LHCN-M2 (cell line): ENCODE results near the gene SLC2A4RG. TPM values are rescaled to one million over a fixed set of nuclear protein-coding genes. Genes with fewer than 3 reads are reported as not detected.

Experiments
- DNase-seq: peaks from one replicate; pipeline ENCODE4 v3.0.0-alpha.2; 2012; ENCODE audit warnings: low read depth
- total RNA-seq: library from RNA; depleted of rRNA; stranded (reverse); fragments of >200 nt; gene quantifications from 2 replicates; pipeline ENCODE4 v1.2.3, GENCODE V29; 2014

Gene SLC2A4RG
- total RNA-seq, 1 experiment from 2014 or later = 150 TPM

DNA sequence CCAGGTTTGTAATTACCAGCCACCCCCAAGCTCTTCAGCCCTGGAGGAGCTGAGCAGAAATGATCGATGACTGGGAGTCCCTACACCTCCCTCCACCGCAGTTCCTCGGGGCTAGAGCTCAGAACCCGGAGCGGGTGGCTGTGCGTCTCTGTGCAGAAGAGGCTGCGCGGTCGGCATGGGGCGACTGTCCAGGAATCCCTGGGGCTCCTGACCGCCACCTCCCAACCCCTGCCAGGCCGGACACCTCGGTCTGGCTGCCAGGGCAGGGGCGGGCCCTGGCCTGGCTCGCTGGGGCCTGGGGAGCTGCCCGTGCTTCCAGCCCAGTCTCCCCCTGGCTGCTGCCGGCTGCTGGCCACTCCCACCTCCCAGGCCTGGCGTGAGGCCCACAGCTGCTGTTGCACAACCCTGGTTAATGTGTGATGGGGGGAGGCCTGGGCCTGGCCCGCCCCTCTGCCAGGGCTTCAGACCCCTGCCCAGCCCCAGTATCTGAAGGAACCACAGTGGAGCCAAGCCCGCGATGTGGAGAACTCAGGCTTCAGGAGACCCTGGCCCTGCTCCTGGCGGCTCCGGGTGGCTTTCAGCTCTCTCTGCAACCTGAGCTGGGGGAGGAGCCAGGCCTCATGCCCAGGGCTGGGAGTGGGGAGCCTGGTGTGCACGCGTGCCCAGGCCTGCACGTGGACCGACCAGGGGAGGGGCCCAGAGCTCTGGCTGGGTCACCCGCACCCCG is 1.2 kb downstream of the SLC2A4RG start:
- peak; percentile 89 for DNase-seq

DNA sequence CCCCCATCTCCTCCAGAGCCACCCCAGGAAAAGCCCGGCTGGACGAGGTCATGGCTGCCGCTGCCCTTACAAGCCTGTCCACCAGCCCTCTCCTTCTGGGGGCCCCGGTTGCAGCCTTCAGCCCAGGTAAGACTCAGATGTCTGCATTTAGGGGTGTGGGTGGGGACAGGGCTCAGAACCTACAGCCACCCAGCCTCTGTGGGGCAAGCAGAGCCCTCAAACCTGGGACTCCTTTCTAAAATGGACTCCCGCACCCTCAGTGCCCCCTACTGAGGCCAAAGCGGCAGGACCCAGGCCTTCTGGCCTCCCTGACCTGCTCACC is 1.7 kb downstream of the SLC2A4RG start:
- DNase-seq = no peak

DNA sequence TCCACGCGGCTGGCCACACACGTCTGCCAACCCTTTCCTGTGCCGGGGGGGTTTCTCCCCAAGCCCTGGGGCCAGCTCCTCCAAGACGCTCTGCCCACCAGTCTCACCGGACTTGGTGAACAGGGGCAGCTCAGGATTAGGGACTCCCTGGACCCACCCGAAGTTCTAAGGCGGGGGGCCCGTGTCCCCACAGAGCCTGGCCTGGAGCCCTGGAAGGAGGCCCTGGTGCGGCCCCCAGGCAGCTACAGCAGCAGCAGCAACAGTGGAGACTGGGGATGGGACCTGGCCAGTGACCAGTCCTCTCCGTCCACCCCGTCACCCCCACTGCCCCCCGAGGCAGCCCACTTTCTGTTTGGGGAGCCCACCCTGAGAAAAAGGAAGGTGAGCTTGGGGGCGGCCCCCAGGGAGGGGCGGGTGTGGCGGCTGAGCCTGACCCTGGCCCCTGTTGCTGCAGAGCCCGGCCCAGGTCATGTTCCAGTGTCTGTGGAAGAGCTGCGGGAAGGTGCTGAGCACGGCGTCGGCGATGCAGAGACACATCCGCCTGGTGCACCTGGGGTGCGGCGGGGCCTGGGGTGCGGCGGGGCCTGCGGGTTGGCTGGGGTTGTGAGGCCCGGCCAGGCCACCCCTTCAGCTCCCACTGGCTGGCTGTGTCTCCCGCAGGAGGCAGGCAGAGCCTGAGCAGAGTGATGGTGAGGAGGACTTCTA is 2.3 kb downstream of the SLC2A4RG start:
- no peak for DNase-seq

DNA sequence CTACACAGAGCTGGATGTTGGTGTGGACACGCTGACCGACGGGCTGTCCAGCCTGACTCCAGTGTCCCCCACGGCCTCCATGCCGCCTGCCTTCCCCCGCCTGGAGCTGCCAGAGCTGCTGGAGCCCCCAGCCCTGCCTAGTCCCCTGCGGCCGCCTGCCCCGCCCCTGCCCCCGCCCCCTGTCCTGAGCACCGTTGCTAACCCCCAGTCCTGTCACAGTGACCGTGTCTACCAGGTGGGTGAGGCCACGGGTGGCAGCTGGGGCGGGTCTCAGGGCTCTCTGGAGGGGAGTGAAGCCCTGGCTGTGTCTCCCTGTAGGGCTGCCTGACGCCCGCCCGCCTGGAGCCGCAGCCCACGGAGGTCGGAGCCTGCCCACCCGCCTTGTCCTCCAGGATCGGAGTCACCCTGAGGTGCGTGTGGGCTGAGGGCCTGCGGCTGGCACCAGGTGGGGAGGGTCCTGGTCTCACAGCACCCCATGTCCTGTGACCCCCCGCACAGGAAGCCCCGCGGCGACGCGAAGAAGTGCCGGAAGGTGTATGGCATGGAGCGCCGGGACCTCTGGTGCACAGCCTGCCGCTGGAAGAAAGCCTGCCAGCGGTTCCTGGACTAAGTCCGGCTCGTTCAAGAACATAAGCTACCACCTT is 2.9 kb downstream of the SLC2A4RG start:
- DNase-seq = no peak

DNA sequence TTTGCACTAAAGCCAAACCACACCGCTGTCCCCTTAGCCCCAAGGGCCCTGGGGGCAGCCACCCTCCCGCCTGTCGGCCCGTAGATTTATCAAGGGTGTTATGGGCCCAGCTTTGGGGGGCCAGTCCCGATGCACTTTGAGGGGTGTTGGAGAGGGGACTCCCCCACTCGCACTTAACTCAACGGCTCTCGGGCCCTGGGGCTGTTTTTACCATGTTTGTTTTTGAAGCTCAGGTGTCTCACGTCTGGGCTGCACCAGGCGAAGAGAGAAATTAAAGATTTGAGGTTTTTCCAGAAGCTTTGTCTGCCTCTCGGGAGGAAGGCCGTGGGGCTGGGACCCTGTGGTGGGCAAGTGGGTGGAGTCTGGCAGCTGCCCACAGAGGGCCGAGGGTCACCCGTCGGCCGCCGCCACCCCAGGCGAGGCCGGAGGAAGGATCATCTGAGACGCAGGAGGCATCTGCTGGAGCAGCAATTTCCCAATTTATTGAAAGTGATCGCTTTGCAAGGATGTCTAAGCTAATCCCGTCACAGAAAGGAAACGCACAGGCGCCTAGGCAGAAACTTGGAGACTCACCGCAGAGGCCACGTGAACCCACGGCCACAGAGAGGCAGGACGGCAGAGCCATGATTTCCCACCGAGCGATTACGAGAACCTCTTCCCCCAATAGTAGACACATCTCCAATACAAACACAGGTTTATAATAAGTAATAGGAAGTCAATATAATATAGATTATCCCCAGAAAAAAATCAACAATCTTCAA is 3.8 kb downstream of the SLC2A4RG start:
- no peak for DNase-seq

DNA sequence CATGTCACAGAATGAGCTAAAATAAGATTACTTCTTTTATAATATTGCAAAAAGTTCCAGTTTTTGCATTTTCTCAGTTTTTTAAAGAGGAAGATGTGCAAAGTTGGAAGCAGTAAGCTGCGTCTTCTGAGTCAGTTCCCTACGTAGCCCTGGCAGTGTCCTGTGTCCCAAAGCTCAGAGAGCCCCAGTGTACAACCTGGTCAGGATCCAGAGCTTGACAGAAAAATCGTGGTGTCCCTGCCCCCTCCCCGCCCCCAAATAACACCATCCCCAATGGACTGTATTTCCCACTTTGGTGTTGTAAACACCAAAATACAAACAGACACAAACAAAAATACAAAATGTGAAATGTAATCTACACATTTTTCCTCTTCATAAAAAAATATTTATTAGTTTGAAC is 4.6 kb downstream of the SLC2A4RG start:
- no peak for DNase-seq

DNA sequence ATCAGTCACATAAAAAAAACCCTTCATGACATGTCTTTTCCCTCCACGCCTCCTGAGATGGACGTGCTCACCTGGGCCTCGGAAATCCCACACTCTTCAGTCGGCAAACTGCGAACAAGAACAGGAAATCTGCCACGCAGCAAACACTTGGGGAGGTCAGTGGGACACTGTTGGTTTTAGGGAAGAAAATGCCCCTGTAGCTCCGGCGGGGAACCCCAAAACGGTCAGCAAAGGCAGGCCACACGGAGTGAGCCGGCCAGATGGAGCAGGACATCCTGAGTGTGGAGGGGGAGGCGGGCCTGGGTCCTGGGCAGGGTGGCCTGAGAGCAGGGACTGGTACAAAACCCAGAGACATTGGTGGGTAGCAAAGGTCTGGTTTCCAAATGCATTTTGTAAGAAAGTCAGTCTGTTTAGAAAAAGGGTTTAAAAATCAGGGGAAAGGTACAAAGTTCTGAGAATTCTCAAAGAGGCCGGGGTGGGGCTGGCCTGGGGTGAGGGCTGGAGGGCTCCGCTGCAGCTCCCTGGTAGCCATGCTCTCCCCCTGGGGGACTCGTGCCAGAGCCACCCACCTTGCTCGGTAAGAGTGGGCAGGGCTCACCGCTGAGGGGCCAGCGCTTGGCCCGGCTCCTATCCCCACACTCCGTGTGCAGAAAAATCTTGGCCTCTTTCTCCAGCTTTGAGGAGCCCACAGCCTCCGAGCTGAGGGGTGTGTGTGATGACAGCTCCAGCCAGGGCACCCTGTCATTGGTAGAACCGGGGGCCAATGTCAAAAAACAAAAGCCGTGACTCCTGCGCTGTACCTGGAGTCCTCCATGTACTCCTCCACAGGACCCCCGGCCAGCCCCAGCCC is 5.2 kb downstream of the SLC2A4RG start:
- DNase-seq = no peak

DNA sequence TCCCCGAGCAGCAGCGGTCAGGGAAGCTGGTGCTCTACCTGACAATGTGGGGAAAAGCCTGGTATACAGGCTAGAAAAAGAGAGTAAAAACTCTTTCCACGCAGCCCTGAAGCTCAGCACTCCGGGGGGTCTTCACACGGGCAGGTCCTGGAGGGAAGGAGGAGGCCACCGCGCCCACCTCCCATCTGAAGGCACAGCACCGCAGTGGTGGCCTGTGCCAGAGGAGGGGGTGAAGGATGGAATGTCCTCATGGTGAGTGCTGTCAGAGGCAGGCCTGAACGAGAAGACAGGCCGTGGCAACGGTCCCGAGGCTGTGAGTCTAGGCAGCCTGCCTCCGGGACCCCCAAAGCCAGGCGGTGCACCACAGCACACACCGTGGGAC is 5.8 kb downstream of the SLC2A4RG start:
- no peak for DNase-seq

DNA sequence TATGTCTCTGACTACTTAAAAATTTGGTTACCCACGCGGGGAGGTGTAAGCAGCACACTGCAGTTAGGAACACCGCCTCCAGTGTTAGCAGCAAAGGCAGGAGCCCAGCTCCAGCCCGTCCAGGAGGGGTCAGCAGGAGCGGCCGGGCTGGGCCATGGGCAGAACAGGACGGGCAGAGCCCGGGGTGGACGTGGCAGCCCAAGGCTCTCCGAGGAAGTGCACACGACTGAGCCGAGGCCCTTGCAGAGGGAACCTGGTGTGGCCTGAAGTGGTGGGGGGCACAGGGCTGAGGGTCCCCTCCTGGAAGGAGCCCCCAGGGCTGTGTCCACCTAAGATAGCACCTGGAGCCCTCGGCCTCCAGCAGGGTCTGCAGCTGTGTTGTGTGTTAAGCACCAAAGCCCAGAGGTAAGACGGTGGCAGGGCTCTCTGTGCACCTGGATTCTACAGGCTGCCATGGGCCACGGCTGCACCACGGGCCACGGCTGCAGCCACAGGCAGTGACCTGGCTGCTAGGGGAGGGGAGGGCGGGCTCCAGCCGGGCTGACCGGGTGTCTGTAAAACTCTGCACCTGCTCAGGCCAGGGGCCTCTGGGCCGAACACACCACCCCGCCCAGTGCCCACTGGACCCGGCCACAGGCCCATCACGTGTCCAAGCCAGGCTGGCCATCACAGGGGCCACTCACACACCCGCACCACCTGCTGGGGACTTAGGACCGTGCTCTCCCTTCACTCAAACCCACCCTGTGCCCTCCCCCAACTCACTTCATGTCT is 6.6 kb downstream of the SLC2A4RG start:
- no peak for DNase-seq

DNA sequence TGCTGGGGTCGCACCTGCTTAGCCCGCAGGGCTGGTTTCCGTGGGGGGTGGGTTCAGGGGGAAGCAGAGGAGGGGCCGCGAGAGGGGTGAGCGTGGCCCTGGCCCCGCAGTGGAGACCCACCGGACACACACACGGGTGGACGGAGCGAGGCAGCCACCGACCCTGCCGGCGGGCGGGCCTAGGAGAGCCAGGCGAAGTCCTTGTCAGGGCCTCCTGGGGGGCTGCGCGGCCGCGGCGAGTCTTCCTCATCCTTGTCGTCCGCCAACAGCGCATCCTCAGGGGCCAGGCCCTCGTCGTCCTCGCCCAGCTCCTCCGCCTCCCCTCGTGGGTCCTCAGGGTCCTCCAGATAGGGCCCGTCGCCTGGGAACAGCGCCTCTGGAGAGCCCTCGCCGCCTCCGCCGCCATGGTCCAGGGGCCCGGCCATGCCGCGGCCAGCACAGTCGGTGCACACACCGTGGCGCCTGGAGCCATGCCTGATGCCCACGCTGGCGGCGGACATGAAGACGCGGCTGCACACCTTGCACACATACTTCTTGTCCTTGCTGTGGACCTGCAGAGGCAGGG is 7.3 kb downstream of the SLC2A4RG start:
- no peak for DNase-seq

DNA sequence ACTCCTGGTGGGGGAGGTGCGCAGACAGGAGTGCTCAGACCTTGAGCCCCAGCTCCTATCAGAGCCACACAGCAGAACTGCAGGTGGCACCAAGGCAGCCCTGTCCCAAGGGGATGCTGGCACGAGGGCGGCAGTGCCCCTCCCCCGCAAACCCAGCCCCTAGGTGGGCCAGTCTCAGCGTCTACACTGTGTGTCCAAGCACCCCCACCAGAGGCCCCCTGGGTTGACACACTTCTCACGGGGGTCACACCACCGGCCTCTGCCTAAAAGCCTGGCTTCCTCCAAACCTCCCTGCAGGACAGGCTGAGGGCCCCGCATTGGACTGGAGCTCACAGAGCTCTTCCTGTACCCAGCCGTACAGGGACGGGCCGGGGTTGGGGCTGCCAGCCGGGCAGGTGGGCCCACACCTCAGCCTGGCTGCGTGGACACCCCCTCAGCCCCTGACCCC is 8.1 kb downstream of the SLC2A4RG start:
- no peak for DNase-seq

DNA sequence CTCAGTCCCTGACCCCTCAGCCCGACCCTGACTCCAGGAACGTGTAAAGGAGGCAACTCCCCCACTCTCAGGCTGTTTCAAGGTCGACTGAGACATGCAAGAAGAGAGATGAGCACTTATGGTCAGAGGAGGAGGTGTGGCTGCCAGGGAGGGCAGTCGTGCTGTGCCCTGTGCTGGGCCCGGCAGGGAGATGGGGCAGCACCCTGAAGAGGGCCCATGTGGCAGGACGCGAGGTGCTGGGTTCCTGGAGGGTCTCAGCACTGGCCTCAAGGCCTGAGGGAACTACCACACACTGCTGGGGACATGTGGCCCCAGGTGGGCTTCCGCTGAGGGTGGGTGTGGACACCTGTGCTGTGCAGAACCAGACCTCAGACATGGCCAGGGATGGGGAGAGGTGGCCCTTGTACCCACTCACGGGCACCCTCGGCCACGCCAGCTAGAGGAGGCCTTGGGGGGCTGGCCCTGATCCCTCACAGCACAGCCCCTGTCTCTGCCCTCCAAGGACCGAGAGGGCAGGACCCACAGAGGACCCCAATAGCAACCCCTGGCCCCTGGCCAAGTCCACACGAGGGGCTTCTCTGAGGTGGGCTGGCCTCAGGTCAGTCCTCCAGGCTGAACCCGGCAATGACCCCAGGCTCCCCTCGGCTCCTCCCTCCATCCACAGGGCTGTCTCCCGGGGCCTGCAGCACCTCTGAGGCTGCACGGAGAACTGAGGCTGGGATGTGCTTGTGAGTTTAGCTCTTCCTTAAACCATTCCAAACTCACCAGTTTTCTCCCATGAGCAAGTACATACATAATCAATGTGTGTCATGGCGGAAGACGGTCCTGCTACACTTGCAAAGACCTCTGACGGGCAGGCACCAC is 8.7 kb downstream of the SLC2A4RG start:
- DNase-seq = no peak

DNA sequence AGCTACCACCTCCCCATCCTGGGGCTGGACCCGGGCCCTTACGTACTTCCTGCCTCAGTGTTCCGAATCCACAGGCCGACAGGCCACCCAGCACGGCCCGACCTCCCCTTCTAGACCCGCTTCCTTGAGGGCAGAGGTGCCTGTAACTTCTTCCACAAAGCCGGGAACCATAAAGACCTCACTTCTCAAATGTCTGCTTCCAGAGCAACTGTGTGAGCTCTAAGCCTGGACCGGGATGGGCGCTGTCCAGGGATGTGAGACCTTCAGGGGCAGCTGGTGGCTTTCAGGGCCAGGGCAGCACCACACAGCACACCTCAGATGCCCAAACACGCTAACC is 9.3 kb downstream of the SLC2A4RG start:
- no peak for DNase-seq

DNA sequence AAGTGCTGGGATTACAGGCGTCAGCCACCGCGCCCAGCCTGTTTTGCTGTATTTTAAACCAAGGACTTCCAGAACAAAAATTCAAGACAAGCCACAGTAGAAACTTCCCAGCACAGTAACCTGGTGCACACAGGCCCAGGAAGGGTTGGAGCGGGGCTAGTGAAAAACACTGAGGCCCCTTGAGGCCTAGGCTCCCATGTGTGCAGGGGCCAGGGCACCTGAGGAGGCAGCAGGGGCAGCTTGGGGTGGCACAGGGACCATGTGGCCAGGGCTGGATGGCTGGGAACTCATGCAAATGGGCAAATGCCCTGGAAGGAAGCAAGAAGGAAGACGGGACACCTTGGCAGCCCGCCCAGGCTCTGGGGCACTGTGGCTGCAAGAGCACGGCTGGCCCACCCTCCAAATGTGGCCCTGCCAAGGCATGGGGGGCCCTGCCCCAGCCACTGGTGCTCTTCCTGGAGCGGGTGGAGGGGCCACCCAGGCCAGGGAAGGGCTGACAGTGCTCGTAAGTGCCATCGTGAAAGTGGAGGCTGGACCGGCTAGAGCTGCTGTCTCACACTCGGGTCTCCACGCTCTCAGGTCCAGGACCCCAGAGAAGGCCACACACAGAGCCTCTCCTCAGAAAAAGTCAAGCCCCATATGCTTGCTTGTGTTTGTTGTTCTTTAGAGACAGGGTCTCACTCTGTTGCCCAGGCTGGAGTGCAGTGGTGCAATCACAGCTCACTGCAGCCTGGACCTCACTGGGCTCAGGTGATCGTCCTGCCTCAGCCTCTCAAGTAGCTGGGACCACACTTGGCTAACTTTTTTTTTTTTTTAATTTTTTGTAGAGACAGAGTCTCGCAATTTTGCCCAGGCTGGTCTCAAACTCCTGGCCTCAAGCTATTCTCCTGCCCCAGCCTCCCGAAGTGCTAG is 10.3 kb downstream of the SLC2A4RG start:
- DNase-seq = no peak

DNA sequence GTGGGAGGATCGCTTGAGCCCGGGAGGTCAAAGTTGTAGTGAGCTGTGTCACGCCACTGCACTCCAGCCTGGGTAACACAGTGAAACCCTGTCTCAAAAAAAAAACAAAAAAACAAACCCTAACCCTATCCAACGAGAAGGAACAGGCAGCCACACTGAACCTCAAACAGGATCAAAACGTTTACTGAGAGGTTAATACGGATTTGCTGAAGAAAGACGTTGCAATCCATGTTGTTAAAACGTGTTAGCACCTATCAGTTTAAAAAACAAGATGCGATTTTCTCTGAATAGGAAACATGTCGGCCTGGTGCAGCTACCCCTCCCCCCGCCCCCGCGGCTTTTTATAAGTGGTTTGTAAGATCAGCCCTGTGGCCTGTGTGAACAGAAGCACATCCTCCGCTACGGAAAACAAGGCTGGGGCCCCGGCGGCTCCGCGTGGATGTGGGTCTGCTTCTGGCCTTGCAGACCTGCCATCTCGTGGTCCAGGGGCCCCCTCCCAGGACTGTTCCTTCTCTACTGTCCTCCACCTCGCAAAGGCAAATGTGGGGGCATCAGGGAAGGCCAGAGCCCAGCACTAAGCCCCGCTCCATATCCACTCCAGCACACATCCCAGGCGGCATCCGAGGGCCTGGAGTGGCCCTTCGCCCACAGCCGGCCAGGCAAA is 11.4 kb downstream of the SLC2A4RG start:
- no peak for DNase-seq

DNA sequence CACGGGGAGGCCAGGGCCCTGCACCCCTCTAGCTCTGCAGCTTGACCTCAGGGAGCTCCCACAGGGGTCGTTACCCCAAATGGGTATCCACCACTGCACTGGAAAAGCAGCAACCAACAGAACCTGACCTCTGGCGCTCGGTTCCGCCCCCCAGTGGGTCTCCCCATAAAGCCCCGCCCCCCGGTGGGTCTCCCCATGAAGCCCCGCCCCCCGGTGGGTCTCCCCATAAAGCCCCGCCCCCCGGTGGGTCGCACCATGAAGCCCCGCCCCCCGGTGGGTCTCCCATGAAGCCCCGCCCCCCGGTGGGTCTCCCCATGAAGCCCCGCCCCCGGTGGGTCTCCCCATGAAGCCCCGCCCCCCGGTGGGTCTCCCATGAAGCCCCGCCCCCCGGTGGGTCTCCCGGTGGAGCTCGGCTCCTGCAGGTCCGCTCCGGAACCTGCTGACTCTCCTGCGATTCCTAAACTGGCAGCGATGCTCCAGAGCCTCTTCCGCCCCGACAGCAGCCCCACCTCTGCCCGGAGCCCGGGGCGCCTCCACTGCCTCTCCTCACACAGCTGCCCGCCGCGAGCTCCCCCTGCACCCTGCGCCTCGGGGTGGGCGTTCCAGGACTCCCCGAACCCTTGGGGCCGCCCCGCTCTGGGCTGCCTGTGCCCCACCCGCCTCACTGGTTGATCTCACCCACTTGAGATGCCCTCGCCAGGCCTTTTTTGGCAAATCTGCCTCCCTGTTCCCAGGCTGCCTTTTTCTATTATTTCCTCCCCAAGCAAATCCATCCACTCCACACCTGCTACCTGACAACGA is 12.1 kb downstream of the SLC2A4RG start:
- DNase-seq = no peak
